DMS53 treated with DMSO at 0.1 percent for 48 hours (cell line): ENCODE results near the gene RTP3.

ENCODE experiments used
- DNase-seq: peaks from one replicate; lab custom pipeline; 2025; ENCODE audit not compliant: unreplicated experiment; lab: John Stamatoyannopoulos, UW

Gene RTP3

GRCh38 chr3:46468753-46469600 is 28.8 kb upstream of the RTP3 start:
- no peak for DNase-seq

- DNase-seq, result no peak
Observed at GRCh38 chr3:46469680-46470357, 28.0 kb upstream of the RTP3 start.

- DNase-seq, result no peak
Observed at GRCh38 chr3:46470831-46471230, 26.9 kb upstream of the RTP3 start.

GRCh38 chr3:46471371-46471914 is 26.3 kb upstream of the RTP3 start:
- DNase-seq, result no peak

- DNase-seq, result no peak
Observed at GRCh38 chr3:46472736-46473135, 25.0 kb upstream of the RTP3 start.

- DNase-seq, result no peak
Observed at GRCh38 chr3:46477145-46477544, 20.6 kb upstream of the RTP3 start.

- no peak for DNase-seq
Observed at GRCh38 chr3:46477756-46478155, 20.0 kb upstream of the RTP3 start.

- no peak for DNase-seq
Observed at GRCh38 chr3:46478341-46478740, 19.4 kb upstream of the RTP3 start.

GRCh38 chr3:46479021-46479420 is 18.8 kb upstream of the RTP3 start:
- no peak for DNase-seq

- no peak for DNase-seq
Observed at GRCh38 chr3:46479696-46480095, 18.1 kb upstream of the RTP3 start.

- DNase-seq, result no peak
Observed at GRCh38 chr3:46480491-46481195, 17.1 kb upstream of the RTP3 start.

GRCh38 chr3:46481636-46482035 is 16.1 kb upstream of the RTP3 start:
- no peak for DNase-seq

- no peak for DNase-seq
Observed at GRCh38 chr3:46482632-46483350, 15.0 kb upstream of the RTP3 start.

GRCh38 chr3:46483825-46484224 is 14.0 kb upstream of the RTP3 start:
- no peak for DNase-seq

GRCh38 chr3:46484388-46484787 is 13.4 kb upstream of the RTP3 start:
- peak; percentile 4 for DNase-seq

- DNase-seq, result peak; percentile 64
Observed at GRCh38 chr3:46484911-46485778, 12.6 kb upstream of the RTP3 start.

- no peak for DNase-seq
Observed at GRCh38 chr3:46485779-46486175, 12.0 kb upstream of the RTP3 start.

- peak; percentile 46 for DNase-seq
Observed at GRCh38 chr3:46488735-46489361, 8.9 kb upstream of the RTP3 start.

- DNase-seq, result no peak
Observed at GRCh38 chr3:46489381-46489780, 8.4 kb upstream of the RTP3 start.

- DNase-seq, result no peak
Observed at GRCh38 chr3:46489875-46490274, 7.9 kb upstream of the RTP3 start.
